Measurements from ENCODE around the gene KCNQ1. TPM values are rescaled to one million over a fixed set of nuclear protein-coding genes. Genes with fewer than 3 reads are reported as not detected.
A peak's percentile ranks its signal among the peaks of the same experiment; 100 is the strongest.

Gene KCNQ1
- polyA plus RNA-seq, 4 donors, result 2.3 to 13.0 (median 10.0) TPM

DNA sequence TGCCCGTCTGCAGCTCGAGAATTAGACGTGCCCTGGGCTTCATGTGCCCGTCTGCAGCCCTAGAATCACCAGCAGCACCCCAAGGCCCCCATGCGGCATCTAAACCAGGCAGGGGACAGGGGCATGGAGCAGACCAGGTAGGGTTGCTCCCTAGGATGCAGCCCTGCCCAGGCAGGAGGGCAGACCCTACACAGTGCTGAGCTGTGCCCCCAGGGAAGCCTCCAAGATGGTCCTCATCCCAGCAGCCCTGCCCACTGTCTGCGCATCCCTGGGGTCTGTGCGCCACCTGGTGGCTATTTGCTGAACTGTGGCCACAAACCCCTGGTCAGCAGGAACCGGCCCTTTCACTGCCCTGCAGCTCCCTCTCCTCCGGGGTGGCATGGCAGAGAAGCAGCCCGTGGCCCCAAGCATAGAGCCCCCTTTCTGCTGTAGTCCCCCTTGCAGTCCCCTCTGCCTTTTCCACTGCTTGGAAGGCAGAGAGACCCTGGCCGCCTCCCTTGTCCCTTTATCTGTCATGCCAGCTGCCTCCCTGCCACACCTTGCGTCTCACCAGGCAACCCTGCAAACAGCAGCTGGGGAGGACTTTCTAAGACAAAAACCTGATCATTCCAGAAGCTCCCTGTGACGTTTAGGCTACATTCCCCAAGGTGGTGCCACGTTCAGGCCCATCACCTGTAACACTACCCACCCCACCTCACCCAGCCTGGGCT, 86.6 kb downstream of the KCNQ1 start:
- DNase-seq (ENCODE audit: low read depth in 4 of 4, low spot score in 3 of 4), result no peak

DNA sequence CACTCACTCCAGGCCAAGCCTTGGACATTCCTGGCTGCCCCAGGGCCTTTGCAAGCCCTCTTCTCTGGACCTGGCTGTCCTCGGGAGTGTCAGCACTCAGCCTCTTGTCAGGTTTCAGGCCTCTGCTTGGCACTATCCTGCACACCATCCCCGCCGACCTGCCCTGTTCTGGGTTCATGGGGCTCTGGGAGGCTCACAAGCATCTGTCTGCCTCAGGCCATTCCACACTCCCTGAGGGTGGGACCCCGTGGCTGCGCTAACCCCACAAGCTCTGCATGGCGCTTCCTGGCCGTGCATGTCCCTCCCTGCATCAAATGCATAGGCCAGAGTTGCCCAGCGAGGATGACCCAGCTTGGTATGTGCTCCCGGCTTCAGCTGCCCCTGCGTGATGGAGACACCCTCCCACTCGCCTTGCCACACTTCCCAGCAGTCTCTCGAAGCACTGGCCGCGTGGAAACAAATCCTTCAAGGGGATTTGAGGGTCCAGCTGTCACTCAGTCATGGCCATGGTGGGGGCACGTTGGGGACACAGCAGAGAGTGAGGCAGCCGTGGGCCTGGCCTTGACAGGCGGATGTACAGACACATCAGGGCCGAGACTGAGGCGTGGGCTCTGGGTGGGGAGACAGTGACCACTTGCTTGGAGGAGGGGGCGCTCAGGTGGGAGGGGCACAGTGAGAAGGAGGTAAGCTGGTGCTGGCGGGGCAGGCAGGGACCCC, 87.3 kb downstream of the KCNQ1 start:
- DNase-seq (ENCODE audit: low read depth in 4 of 4, low spot score in 3 of 4), result no peak

DNA sequence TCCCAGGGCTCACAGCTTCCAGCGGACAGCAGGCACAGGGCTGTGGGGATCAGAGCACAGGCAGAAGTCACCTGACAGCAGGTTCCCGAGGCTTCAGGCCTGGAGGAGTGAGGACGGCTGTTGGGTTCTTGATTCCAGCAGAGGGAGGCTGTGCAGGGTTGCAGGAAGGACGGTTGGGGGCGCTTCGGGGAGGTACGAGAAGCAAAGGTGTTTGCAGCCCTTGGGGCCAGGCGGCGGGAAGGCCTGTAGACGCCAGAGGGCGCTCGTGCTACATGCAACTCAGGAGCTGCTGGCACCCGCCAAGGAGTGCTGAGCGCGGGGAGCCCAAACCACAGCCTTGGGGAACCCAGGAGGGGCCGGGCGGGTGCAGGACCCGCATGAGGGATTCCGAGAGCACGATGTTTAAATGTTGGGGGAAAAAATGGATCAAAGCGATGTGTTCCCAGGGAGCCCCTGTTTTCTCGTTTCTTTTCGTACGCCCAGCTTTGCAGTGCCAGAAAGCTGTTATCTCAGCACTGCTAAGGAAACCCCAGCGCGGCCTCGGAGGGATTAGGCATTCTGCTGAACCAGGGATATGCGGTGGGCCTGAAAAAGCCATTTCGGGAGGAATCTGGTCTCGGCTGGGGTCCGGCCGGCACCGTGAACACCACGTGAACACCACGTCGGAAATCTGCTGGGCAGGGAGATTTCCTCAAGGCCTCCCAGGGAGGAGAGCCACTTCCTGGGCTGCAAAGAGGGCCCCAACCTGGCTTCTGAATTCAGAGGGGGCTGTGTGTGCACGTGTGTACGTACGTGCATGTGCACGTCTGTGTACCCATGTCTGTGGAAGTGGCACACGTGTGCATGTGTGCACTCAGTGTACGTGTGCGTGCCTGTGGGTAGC, 88.1 kb downstream of the KCNQ1 start:
- peak; percentile 76 to 84 (median 82) for DNase-seq (ENCODE audit: low read depth in 4 of 4, low spot score in 3 of 4)

DNA sequence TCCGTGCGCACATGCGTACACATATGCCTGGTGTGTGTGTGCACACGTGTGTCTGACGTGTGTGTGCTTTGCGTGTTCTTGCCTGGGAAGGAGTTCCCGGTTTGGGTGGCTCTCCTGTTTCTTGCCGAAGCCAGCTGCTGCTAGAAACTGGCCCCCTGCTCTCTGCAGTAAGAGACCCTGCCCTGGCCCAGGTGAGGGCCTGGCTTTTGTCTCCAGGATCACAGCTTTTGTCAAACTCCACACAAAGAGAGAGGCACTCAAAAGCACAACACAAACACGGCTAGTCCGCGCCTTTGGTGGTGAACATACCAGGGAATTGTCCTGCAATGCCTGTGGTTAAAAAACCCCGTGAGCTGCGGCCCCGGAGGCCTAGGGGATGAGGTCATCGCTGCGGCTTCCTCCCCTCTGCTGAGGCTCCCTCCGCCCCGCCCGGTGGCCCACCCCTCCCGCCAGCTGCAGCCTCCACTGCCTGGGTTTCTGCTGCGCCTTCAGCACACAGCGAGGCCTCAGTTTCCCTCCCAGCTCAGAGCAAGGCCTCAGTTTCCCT, 88.9 kb downstream of the KCNQ1 start:
- DNase-seq (ENCODE audit: low read depth in 4 of 4, low spot score in 3 of 4), result no peak

DNA sequence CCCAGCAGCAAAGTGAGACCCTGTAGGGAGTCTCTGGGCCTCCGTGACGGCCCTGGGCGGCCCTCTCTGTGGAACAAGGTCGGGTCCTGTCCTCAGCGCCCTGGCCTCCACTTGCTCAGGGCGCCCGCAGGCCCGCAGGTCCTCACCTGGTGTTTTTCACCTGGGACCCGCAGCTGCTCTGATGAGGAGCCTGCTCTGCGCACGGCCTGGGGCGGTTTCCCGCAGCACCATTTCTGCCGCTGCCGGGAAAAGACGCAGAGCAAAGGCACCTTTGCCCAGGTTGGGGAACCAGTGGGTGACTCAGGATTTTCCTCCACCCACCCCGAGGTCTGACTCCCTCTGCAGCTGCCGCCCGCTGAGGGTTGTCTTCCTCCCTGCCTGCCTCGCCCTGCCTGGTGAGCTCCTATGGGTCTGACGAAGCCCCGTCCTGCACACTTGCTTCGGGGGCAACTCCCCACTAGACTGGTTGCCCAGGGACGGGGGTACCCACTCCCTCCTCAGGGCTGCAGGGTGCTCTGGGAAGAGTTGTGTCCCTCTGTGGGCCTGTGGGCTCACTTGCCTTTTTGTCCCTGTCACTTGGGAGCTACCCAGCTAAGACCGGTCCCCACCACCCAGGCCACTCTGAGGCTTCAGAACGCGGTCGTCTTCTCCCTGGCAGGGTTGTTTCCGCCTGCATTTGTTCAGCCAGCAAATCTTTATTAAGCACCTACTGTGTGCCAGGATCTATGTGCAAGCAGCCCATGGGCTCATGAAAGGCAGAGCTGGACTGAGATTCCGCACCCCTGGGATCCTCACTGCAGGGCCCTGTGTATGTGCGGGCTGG, 89.5 kb downstream of the KCNQ1 start:
- no peak for DNase-seq (ENCODE audit: low read depth in 4 of 4, low spot score in 3 of 4)

DNA sequence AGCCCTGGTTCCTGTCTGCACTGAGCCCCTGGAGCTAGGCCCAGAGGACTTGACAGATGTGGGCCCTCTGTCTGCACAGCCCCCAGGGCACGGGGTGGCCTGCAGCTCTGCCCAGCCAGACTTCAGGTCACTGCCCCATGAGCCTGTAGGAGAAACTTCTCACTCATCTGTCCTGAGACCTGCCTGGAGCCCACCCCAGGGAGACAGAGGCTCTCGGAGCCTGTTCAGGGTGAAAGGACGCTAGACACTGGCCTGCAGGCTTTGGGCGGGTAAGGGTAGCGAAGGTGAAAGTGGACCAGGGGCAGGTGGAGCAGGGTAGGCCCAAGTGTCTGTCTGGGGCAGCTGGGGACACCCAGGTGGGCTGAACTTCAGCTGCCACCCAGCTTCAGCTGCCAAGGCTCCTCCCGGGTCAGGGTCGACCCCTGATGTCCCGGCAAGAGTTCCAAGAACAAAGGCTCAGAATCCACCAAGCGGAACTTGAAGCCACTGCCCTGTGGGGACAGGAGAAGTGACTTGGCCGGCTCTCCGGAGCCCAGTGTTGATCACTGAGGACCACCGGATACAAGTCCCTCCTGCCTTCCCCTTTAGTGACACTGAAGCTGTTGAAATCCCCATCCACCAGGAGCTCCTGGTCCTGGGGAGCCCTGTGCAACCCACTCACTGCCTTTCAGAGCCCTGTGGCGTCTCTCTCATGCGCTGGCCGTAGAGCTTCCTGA, 90.3 kb downstream of the KCNQ1 start:
- DNase-seq (ENCODE audit: low read depth in 4 of 4, low spot score in 3 of 4), result no peak

DNA sequence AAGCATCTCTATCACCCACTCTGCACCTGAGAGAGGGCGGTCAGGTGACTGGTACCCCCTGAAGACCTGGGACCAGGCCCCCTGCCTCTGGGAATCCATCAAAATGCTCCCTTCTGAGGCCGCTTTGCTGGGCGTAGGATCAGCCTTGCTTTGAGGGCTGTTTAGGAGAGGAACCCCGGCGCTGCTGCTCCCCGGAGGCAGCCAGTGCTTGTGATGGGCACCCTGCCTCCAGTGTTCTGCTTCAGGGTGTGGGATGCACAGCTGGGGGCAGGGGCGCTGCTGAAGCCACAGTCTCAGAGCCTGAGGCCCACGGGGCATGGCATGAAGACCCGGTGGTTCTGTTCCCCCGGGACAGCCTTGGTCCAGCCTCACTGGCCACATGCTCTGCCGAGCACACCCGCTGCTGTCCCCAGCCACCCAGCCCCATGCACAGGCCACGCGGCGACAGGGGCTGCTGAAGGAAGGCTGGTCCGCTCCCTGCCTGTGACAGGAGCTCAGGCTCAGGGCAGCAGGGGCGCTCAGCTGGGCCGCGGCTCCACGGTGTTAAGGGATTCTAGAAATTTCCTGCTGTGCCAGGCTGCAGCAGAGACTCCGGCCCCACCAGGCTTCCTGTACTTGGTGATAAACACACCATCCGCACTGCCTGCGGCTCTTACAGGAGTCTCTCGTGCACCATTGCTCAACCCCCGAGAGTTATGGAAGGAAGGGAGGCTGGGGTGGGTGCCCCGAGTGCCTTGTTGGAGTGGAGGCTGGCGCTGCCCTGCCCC, 91.0 kb downstream of the KCNQ1 start:
- no peak for DNase-seq (ENCODE audit: low read depth in 4 of 4, low spot score in 3 of 4)

DNA sequence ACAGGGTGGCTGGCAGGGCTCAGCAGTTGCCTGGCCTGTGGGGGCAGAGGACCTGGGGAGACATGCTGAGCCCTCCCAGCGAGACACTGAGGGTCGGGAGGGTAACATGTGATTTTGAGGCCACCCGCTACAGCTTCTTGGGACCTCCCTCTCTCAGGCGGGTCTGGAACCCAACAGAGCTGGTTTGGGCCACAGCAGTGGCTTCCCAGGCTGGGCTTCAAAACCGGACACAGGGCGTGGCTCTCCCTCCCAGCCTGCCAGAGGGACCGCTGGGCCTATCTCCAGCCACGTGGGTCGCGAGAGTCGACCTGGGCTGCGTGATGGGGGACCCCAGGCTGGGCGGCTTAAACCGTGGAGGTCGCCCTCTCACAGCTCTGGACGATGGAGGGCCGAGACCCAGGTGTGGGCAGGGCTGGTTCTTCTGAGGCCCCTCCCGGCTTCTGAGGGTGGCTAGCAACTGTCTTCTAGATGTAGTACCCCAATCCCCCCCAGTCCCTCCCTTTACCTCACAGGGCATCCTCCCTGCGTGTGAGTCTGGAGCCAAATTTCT, 91.7 kb downstream of the KCNQ1 start:
- DNase-seq (ENCODE audit: low read depth in 4 of 4, low spot score in 3 of 4), result no peak

DNA sequence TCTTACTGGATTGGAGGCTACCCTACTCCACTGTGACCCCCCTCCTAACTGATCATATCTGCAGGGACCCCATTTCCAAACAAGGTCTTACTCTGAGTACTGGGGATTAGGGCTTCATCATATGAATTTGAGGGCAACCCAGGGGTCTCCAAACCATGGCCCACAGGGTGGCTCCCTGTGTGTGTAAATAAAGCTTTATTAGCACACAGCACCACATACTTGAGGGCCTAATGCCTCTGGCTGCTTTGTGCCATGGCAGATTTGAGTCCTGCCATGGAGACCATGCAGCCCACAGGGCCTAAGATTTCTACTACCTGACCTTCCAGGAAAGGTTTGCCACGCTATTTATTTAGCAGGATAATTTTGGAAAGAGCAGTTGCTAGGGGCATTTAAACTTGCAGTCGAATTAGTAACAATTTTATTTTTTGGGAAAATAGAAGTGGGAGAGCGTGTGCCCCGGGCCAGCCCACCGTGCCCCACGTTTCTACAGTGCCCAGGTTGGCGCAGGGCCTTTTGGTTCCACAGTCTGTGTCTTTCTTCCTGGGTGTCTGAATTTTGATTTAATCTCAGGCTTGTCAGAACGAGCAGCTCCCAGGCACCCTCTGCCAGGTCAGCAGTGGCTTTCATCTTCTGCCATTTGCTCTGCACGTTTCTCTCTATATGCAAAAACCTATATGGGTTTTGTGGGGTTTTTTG, 92.3 kb downstream of the KCNQ1 start:
- DNase-seq (ENCODE audit: low read depth in 4 of 4, low spot score in 3 of 4), result no peak

DNA sequence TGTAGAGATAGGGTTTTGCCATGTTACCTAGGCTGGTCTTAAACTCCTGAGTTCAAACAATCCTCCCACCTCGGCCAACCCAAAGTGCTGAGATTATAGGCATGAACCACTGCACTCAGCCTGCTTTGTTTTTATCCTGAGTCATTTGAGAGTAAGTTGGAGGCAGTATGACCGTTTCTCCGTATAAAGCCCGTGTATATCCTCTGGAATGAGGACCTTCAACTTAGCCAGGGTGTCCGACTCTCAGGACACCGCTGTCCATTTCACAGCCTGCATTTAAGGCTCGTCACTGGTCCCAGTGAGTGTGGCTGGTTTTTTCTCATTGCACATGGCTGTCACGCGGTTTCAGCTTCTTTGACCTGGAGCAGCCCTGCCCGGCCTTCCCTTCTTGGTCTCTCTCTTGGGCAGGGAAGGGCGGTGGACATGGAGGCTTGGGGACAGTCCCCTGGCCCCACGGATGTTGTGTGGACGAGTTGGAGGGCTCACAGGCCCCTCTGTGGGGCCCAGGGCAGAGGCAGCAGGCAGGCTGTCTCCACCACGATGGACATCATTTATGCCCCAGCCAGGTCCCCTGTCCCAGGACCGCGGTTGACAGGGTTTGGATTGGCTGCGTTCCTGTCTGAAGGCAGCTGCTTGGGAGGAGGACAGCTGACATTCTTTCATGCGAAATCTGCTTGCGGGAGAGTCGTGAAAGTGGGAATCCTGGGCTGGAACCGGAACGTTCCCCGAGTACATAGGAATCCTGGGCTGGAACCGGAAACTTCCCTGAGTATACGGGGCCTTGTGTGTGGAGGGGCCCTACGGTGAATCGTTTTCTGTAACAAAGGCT, 93.3 kb downstream of the KCNQ1 start:
- no peak for DNase-seq (ENCODE audit: low read depth in 4 of 4, low spot score in 3 of 4)

DNA sequence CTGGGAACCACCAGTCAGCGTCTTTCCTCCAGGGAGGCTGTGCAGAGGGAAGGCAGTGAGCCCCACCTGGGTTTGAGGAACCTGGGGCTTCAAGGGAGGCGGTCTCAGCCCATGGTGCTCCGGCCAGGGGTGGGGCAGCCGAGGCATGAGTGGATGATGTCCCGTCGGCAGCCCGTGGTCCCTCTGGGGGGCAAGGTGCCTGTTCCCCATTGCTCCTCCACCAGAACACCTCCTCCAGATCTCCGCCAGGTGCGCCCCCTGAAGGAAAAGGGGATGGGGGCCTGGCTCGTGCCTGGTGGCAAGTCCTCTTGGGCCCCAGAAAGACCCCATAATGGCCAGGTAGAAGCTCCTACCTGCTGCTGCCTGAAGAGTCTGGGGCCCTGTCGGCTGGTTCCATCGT, 94.1 kb downstream of the KCNQ1 start:
- DNase-seq (ENCODE audit: low read depth in 4 of 4, low spot score in 3 of 4), result no peak

DNA sequence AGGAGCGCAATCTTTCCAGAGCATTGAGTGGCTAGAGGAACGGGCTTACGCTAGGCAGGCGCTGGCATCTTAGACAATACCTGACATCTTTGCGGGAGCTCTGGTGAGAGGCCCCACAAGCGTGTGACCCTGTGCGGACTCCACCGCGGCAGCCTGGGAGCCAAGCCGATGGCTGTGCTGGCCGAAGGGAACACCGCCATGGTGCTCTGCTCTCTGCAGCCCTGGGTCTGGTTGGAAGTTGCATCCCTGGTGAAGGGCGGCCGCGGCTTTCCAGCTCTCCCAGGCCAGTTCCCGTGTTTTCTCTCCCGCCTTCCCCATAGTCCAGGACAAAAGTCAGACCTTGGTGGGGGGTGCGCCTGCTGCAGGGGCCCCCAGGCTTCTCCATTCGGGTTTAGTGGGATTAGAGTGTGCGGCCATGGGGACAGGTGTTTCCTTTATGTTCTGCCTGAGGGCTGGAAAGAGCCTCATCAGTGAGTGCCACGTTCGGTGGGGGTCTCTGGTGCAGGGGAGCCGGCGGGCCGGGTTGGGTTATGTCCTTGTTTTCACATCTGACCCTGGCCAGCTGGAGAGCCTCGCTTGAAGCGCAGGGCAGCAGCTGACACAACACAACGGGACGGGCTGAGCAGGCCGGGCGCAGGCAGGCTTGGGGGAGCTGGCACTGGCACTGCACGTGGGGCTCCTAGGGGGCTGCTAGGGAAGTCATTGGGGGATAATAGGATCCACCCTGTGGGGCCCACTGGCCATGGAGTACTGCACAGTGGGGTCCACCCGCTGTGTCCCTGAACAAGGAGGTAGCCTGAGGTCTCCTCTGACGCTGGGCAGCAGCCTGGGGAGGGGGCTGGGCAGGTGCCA, 94.8 kb downstream of the KCNQ1 start:
- no peak for DNase-seq (ENCODE audit: low read depth in 4 of 4, low spot score in 3 of 4)

DNA sequence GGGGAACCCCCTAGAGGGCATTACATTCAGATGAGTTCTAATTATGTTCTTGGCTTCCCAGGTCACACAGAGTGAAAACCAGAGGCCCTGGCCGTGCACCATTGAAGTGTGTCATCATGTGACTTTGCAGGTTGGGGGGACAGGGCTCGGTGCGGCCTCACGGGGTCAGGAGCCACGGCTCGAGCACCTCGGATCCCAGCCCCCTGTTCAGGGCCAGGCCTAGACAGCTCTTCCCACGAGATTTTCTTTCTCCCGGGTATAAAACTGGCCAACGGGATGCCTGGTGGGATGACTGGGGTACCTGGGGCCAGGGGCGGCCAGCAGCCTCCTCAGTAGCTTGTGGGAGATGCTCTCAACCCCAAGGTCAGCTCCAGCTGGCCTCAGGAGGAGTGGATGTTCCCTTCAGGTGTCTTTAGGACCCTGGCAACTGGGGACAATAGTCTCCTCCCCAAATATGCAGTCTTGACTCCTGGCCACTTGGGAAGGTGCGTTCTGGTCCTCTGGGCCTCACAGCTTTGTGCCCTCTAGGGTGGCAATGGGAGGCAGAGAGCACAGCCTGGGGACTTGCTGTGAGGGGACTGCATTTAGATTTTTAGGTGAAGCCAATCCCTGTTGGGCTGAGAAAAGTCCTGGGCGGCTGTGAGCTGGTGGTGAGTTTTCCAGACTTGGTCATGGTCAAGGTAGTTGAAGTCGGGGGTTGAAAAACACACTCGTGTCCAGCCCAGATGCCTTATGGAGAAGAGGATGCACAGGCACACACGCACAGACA, 95.6 kb downstream of the KCNQ1 start:
- DNase-seq (ENCODE audit: low read depth in 4 of 4, low spot score in 3 of 4), result no peak

DNA sequence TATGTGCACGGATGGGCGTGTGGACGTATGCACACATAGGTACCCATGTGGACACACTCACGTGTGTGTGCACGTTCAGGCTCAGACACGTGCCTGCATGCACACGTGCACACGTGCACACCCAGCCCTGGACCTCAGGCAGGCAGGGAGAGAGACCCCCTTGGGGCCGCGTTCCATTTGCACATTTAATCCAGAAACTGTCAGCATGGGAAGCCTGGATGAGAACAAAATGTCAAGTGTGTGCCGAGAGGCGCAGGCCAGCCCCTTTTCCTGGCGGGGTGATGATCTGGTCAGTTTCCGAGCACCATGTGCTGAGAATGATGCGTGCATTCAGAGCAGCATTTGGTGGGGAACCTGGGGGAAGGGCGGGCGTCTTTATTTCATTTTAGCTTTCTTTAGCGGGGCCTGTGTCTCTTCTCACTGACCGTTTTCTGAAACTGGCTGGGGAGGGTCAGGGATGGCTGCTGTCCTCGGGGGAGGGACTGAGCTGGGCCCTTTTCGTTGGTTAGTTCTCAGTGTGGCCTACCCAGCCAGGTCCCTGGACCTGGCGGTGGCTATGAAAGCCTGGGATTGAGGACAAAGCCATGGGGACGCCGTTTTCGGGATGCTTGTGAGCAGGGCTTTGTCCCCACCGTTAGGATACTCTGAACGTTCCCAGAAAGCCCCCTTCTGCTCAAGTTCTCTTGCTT, 96.3 kb downstream of the KCNQ1 start:
- DNase-seq (ENCODE audit: low read depth in 4 of 4, low spot score in 3 of 4), result no peak

DNA sequence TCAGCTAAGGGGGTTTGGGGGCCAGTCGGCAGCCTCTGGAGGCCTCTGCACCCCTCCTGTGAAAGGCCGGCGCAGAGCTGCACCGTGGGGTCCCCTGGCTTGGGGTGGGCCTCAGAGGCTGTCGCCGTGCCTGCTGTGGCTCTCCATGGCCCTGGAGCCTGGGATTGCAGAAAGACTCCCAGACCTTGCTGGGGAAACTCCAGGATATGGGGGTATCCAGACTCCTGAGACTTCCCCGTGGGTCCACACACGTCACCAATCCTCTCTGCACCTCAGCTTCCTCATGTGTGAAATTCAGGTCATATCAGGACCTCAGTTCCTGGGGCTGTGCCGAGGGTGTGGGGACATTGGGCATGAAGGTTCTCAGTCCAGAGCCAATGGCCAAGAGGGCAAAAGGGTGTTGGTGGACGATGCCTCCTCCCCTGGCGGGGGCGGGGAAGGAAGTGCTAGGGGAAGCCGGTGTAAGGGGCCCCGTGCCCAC, 97.1 kb downstream of the KCNQ1 start:
- DNase-seq (ENCODE audit: low read depth in 4 of 4, low spot score in 3 of 4), result no peak
